ENCODE measurements around the gene ASAP3. TPM values are rescaled to one million over a fixed set of nuclear protein-coding genes. Genes with fewer than 3 reads are reported as not detected.

The ASAP3 gene
- total RNA-seq, 1 experiment from 2014 or later, result 12.1 TPM

DNA sequence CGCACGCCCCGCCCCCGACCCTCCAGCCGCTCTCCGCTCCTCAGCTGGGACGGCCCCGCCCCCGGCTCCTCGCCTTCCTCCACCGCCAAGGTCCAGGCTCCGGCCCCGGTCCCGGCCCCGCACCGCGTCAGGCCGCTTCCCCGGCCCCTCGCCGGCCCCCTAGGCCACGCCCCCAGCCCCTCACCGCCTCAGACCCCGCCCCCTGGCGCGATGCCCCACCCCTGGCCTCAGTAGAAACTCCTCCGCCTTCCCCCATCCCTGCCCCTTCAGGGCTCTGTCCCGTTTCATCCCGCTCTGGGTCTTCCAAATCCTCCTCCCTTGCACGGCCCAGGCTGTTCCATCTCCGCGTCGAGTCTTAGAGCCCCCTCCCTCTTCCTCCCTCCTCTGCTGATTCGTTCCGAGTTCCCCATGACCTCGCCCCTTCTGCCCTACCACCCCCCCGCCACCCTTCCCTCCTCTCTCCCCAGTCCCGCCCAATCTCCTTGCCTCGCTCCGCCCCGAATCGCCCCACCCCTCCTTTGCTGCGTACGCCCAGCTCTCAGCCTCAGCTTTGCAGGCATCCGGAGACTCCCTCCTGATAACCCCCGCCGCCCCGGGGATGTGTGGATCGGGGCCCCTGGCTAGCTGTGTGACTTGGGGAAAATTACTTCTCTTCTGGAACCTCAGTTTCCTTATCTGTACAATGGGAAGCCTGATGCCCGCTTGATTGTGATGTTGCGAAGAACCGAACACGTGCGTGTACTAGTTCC, 448 bp upstream of the ASAP3 start:
- peaks cover 4% of the 10 kb centered on the region for H3K4me1 ChIP-seq
- POLR2A ChIA-PET, result interaction anchor here (0.6 to 1.1 kb wide), 6 partner anchors 12 to 207 kb away, joined by 3 to 10 read pairs (median 4); partner anchors contain the start of genes HNRNPR and RPL11

DNA sequence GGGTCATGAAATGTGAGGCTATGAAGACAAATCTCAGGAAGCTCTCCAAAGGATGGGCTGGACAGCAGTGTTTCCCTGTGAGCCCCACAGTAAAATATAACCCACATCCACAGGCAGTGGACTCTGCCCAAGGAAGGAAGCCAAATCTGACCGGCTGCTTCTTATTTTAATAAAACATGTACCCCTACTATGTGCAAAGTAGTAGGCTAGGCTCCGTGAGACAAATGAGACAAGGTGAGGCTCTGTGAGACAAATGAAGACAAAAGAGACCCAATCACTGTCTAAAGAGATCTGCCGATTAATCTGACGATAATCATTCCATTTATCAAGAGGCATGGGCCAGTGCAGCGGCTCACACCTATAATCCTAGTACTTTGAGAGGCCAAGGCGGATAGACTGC, 2.1 kb downstream of the ASAP3 start:
- no peaks in the 10 kb centered on the region for H3K27me3 Mint-ChIP-seq (ENCODE audit: insufficient read depth, unreplicated experiment)
- Histone ChIP-seq H3K9me3 (no peaks in the 10 kb centered on the region), H3K4me3 (ENCODE audit: low read depth, low read length) (no peak overlapping the region), H3K36me3 (ENCODE audit: control insufficient read depth, insufficient read depth, low read length) (no peaks in the 10 kb centered on the region), H3K27me3 (replicated peaks; ENCODE audit: control insufficient read depth, insufficient read depth, low read length) (no peaks in the 10 kb centered on the region), H3K4me1 (peaks cover 4% of the 10 kb centered on the region)
- peaks cover 8% of the 10 kb centered on the region for H3K4me1 Mint-ChIP-seq (ENCODE audit: low read depth, unreplicated experiment)
- H3K27ac Mint-ChIP-seq (ENCODE audit: unreplicated experiment), result no peak overlapping the region
- no peak overlapping the region for H3K4me3 Mint-ChIP-seq (ENCODE audit: unreplicated experiment)
- CTCF ChIA-PET, result no interaction called here
- intact Hi-C loops (cut with micrococcal nuclease; ENCODE audit: unreplicated experiment), result no loop called here
- POLR2A ChIA-PET, result no interaction called here
- H3K9me3 Mint-ChIP-seq (ENCODE audit: unreplicated experiment), result no peaks in the 10 kb centered on the region
- peaks cover 6% of the 10 kb centered on the region for H3K36me3 Mint-ChIP-seq (ENCODE audit: insufficient read depth, unreplicated experiment)
- no peak for DNase-seq
- no TSS peak for BruUV-seq (replicated peaks)
- TF ChIP-seq, protein P1, sequence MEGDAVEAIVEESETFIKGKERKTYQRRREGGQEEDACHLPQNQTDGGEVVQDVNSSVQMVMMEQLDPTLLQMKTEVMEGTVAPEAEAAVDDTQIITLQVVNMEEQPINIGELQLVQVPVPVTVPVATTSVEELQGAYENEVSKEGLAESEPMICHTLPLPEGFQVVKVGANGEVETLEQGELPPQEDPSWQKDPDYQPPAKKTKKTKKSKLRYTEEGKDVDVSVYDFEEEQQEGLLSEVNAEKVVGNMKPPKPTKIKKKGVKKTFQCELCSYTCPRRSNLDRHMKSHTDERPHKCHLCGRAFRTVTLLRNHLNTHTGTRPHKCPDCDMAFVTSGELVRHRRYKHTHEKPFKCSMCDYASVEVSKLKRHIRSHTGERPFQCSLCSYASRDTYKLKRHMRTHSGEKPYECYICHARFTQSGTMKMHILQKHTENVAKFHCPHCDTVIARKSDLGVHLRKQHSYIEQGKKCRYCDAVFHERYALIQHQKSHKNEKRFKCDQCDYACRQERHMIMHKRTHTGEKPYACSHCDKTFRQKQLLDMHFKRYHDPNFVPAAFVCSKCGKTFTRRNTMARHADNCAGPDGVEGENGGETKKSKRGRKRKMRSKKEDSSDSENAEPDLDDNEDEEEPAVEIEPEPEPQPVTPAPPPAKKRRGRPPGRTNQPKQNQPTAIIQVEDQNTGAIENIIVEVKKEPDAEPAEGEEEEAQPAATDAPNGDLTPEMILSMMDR (IDR thresholded peaks at IDR 0.05; ENCODE audit: insufficient read depth in 1 of 2, low read depth in 1 of 2, low read length in 1 of 2, severe bottlenecking in 1 of 2, unreplicated experiment in 1 of 2), result no peak

More for the DNA sequence above, 448 bp upstream of the ASAP3 start:
- Mint-ChIP-seq H3K4me1 (ENCODE audit: low read depth, unreplicated experiment) (peaks cover 8% of the 10 kb centered on the region), H3K9me3 (ENCODE audit: unreplicated experiment) (no peaks in the 10 kb centered on the region), H3K4me3 (ENCODE audit: unreplicated experiment) (peak overlapping the region; percentile 81), H3K27ac (ENCODE audit: unreplicated experiment) (peak overlapping the region; percentile 60), H3K27me3 (ENCODE audit: insufficient read depth, unreplicated experiment) (peaks cover 5% of the 10 kb centered on the region), H3K36me3 (ENCODE audit: insufficient read depth, unreplicated experiment) (peaks cover 6% of the 10 kb centered on the region)
- intact Hi-C loops (cut with micrococcal nuclease; ENCODE audit: unreplicated experiment), result no loop called here
- TF ChIP-seq, protein P1 (IDR thresholded peaks at IDR 0.05; ENCODE audit: insufficient read depth in 1 of 2, low read depth in 1 of 2, low read length in 1 of 2, severe bottlenecking in 1 of 2, unreplicated experiment in 1 of 2), result no peak
- no TSS peak for BruUV-seq (replicated peaks)
- DNase-seq, result peak; percentile 92 to 93
- Histone ChIP-seq H3K36me3 (ENCODE audit: control insufficient read depth, insufficient read depth, low read length) (no peaks in the 10 kb centered on the region), H3K27me3 (replicated peaks; ENCODE audit: control insufficient read depth, insufficient read depth, low read length) (no peaks in the 10 kb centered on the region), H3K9me3 (no peaks in the 10 kb centered on the region), H3K4me3 (ENCODE audit: low read depth, low read length) (peak overlapping the region; percentile 85)
- CTCF ChIA-PET, result interaction anchor here (0.6 to 2.7 kb wide), 7 partner anchors 12 to 327 kb away, joined by 3 to 16 read pairs (median 4); no protein-coding TSS in a partner anchor

DNA sequence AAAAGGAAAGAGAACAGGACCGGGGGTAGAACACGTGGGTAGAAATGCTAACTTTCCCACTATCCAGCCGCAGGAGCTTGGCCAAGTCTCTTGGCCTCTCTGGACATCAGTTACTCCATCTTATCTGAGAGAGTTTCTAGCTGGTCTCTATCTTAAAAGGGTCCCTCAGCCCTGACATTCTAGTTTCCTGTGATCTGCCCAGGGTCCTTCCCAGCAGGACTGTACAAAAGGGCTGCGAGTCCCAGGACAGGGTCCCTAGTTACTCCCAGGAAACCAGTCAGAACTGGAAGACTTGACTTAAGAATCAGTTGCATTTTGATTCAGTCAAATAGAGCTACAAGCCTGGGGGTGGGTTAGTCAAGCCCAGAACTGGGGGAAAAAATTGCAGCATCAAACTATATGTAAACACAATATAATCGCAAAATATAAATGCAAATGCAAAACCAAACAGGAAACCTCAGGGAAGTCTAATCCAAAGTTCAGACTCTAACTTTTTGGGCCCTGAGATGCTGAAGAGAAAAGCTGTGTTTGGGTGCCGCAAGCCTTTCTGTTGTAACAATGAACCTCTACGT, 2.9 kb downstream of the ASAP3 start:
- BruUV-seq (replicated peaks), result no TSS peak
- H3K4me1 Mint-ChIP-seq (ENCODE audit: low read depth, unreplicated experiment), result peaks cover 8% of the 10 kb centered on the region
- DNase-seq, result no peak
- Histone ChIP-seq H3K4me3 (ENCODE audit: low read depth, low read length) (no peak overlapping the region), H3K9me3 (no peaks in the 10 kb centered on the region), H3K27me3 (replicated peaks; ENCODE audit: control insufficient read depth, insufficient read depth, low read length) (no peaks in the 10 kb centered on the region), H3K36me3 (ENCODE audit: control insufficient read depth, insufficient read depth, low read length) (no peaks in the 10 kb centered on the region), H3K4me1 (peaks cover 4% of the 10 kb centered on the region)
- TF ChIP-seq, protein P1 (IDR thresholded peaks at IDR 0.05; ENCODE audit: insufficient read depth in 1 of 2, low read depth in 1 of 2, low read length in 1 of 2, severe bottlenecking in 1 of 2, unreplicated experiment in 1 of 2), result no peak
- no peaks in the 10 kb centered on the region for H3K27me3 Mint-ChIP-seq (ENCODE audit: insufficient read depth, unreplicated experiment)
- intact Hi-C loops (cut with micrococcal nuclease; ENCODE audit: unreplicated experiment), result no loop called here
- ChIA-PET POLR2A (no interaction called here), CTCF (no interaction called here)
- no peaks in the 10 kb centered on the region for H3K9me3 Mint-ChIP-seq (ENCODE audit: unreplicated experiment)
- H3K27ac Mint-ChIP-seq (ENCODE audit: unreplicated experiment), result no peak overlapping the region
- H3K4me3 Mint-ChIP-seq (ENCODE audit: unreplicated experiment), result no peak overlapping the region
- H3K36me3 Mint-ChIP-seq (ENCODE audit: insufficient read depth, unreplicated experiment), result peaks cover 4% of the 10 kb centered on the region
